Measurements from ENCODE around the gene UQCRHL. TPM values are rescaled to one million over a fixed set of nuclear protein-coding genes. Genes with fewer than 3 reads are reported as not detected.

UQCRHL gene
- total and polyA plus RNA-seq, 12 donors = 2.1 to 8.6 (median 3.9) TPM

DNA sequence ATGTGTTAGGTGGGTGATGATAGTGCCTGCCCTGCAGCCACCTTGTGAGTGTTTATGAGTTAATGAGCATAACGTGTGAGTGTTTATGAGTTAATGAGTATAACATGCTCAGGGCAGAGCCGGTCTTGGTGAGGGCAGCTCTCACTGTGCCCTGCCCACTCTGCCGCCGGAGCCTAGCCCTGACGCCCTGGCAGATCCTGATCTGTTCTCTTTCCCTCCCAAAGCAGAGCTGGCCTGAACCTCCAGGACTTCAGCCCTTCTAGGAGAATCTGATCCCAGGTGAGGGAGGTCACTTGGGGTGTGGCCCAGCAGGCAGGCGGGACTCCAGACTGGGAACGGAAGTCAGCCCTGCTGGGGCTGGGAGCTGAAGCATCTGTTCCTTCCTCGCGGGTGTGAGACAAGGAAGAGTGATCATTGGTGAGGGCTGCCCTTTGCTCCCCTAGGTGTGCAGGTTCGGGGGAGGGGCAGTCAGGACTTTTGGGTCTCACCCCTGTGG, 43.1 kb downstream of the UQCRHL start:
- TF ChIP-seq CTCF (IDR thresholded peaks at IDR 0.05) = no peak
- Histone ChIP-seq H3K36me3 (peaks cover 0 to 38% (median 0%) of the 10 kb centered on the region in 9 donors), H3K27ac (peak overlapping the region in 2 of 10 donors; percentile 3 to 31), H3K4me3 (no peak overlapping the region), H3K27me3 (peaks cover 0 to 26% (median 7%) of the 10 kb centered on the region in 7 donors), H3K9me3 (no peaks in the 10 kb centered on the region), H3K4me1 (peaks cover 13 to 65% (median 37%) of the 10 kb centered on the region in 9 donors)
- WGBS, 2 donors = 43 to 46% methylated on average over 10 of the region's 10 CpGs
- intact Hi-C loops (cut with DNase I) = no loop called here
- ATAC-seq (peak in 2 of 8 donors; percentile 1 to 4), DNase-seq (no peak)

DNA sequence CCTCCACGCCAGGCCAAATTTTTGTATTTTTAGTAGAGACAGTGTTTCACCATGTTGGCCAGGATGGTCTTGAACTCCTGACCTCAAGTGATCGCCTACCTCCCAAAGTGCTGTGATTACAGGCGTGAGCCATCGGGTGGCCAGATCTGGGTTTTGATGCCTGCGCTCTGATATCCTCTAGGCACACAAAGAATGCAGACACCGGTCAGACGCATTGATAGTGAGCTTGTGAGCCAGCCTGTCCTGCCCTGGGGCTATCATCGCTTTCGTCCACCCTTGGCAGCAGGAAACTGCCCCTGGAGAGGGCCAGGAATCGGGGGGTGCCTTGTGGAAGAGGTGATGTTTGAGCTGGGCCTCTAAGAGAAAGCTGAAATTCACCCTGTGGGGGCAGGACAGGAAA, 44.9 kb downstream of the UQCRHL start:
- Histone ChIP-seq H3K4me1 (peaks cover 19 to 79% (median 52%) of the 10 kb centered on the region in 9 donors), H3K4me3 (no peak overlapping the region), H3K27me3 (peaks cover 0 to 44% (median 16%) of the 10 kb centered on the region in 7 donors), H3K27ac (peak overlapping the region in 8 of 10 donors; percentile 66 to 85 (median 82)), H3K9me3 (no peaks in the 10 kb centered on the region), H3K36me3 (peaks cover 0 to 24% (median 0%) of the 10 kb centered on the region in 9 donors)
- TF ChIP-seq CTCF (IDR thresholded peaks at IDR 0.05) = no peak
- intact Hi-C loops (cut with DNase I) = no loop called here
- WGBS, 2 donors = 50 to 62% methylated on average over 10 of the region's 10 CpGs
- ATAC-seq (no peak), DNase-seq (no peak)

DNA sequence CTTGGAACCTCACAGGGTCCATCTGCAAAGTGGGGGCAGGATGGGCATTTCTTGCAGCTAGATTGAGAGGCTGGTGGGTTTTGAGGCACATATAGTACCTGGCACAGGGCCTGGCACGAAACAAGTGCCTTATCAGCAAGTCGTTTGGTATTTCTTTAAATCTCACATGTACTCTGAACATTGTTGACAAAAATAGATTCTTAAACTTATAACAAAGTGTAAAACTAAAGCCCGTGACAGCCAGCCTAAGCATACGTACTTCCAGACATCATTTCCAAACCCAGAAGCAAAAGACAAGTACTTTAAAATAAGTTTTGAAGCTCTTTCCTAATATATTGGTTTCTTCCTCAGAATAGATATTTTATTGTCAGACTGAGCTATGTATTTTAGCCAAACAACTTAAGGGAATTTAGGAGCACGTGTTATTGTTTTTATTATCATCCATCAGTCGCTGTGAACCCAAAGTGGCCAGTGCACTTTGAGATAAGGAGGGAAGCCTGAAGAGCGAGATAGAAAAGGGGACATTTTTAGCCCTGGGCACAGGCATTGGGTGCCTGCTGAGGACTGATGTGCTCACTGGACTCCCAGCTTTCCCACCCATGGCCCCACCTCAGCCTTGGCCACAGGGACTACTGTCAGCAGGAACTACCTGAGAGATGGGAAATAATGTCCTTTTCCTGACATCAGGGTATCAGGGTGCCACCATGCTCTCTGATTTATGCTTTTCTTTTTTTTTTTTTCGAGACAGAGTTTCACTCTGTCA, 45.9 kb downstream of the UQCRHL start:
- DNase-seq = peak in 1 of 2 donors; percentile 46
- peak in 6 of 8 donors; percentile 18 to 73 (median 54) for ATAC-seq
- peak overlapping the region in 5 of 10 donors; percentile 10 to 82 (median 72) for H3K4me3 ChIP-seq

More for the DNA sequence above, 45.9 kb downstream of the UQCRHL start:
- no peak for TF ChIP-seq CTCF (IDR thresholded peaks at IDR 0.05)
- Histone ChIP-seq H3K4me1 (peaks cover 19 to 82% (median 62%) of the 10 kb centered on the region in 9 donors), H3K27me3 (peaks cover 0 to 54% (median 16%) of the 10 kb centered on the region in 7 donors), H3K27ac (peak overlapping the region; percentile 66 to 87 (median 82)), H3K36me3 (peaks cover 0 to 18% (median 0%) of the 10 kb centered on the region in 9 donors), H3K9me3 (no peaks in the 10 kb centered on the region)
- intact Hi-C loops (cut with DNase I) = no loop called here
- 32 to 38% methylated on average over 8 of the region's 8 CpGs for WGBS, 2 donors
